ENCODE measurements around the gene RFPL4A. TPM values are rescaled to one million over a fixed set of nuclear protein-coding genes. Genes with fewer than 3 reads are reported as not detected.
"Not testable (repeated sequence)": the region's sequence is repeated elsewhere in the genome, so short reads cannot be mapped to it uniquely, and the experiment has no call there.

RFPL4A gene
- total RNA-seq = not detected in 3 replicates
- long read RNA-seq = 0 reads

DNA sequence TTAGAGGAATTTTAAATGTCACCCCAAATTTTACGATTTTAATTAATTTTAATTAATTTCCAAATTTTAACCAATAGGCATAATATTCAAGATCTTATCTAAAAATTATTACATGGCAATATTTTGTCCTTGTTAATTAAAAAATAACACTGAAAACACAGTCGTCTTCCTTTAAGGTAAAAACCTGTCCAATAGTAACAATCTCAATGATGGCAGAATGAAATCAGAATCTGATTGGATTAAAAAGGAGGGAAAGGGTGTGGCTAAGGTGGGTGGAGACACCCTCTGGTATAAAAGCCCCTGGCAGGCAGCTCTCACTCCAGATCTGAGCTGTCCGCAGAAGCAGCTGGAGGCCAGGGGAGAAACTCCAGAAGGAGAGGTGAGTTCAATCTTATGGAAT, at the start of gene RFPL4A:
RFPL4A (plus strand) TSS at position 301 of the 400 bp plus-strand sequence. CDS start 2,704 bp downstream, outside the sequence.
- H3K4me1 Mint-ChIP-seq (ENCODE audit: low read depth); H3K36me3 Mint-ChIP-seq (ENCODE audit: low read depth): not testable (repeated sequence)
- peaks cover 23% of the 10 kb centered on the region for H3K9me3 Mint-ChIP-seq (ENCODE audit: low read depth)

GRCh38 chr19:55711719-55712118, 47.2 kb upstream of the RFPL4A start:
- Mint-ChIP-seq H3K9me3 (ENCODE audit: low read depth) (peaks cover 15% of the 10 kb centered on the region), H3K27ac (ENCODE audit: unreplicated experiment) (no peak overlapping the region), H3K27me3 (ENCODE audit: low read depth) (no peaks in the 10 kb centered on the region), H3K4me3 (ENCODE audit: unreplicated experiment) (no peak overlapping the region), H3K36me3 (ENCODE audit: low read depth) (no peaks in the 10 kb centered on the region), H3K4me1 (ENCODE audit: low read depth) (no peaks in the 10 kb centered on the region)
- TF ChIP-seq, protein P1, sequence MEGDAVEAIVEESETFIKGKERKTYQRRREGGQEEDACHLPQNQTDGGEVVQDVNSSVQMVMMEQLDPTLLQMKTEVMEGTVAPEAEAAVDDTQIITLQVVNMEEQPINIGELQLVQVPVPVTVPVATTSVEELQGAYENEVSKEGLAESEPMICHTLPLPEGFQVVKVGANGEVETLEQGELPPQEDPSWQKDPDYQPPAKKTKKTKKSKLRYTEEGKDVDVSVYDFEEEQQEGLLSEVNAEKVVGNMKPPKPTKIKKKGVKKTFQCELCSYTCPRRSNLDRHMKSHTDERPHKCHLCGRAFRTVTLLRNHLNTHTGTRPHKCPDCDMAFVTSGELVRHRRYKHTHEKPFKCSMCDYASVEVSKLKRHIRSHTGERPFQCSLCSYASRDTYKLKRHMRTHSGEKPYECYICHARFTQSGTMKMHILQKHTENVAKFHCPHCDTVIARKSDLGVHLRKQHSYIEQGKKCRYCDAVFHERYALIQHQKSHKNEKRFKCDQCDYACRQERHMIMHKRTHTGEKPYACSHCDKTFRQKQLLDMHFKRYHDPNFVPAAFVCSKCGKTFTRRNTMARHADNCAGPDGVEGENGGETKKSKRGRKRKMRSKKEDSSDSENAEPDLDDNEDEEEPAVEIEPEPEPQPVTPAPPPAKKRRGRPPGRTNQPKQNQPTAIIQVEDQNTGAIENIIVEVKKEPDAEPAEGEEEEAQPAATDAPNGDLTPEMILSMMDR (IDR thresholded peaks at IDR 0.05) = no peak
- no peak for DNase-seq (ENCODE audit: low spot score)

More for the DNA sequence above, at the start of gene RFPL4A:
- not testable (repeated sequence) for H3K4me3 Mint-ChIP-seq (ENCODE audit: unreplicated experiment); DNase-seq (ENCODE audit: low spot score); H3K27ac Mint-ChIP-seq (ENCODE audit: unreplicated experiment); H3K27me3 Mint-ChIP-seq (ENCODE audit: low read depth)

GRCh38 chr19:55712804-55713631, 45.9 kb upstream of the RFPL4A start:
- Mint-ChIP-seq H3K4me1 (ENCODE audit: low read depth) (no peaks in the 10 kb centered on the region), H3K36me3 (ENCODE audit: low read depth) (no peaks in the 10 kb centered on the region), H3K9me3 (ENCODE audit: low read depth) (peaks cover 12% of the 10 kb centered on the region), H3K27me3 (ENCODE audit: low read depth) (peaks cover 2% of the 10 kb centered on the region), H3K27ac (ENCODE audit: unreplicated experiment) (no peak overlapping the region), H3K4me3 (ENCODE audit: unreplicated experiment) (no peak overlapping the region)
- TF ChIP-seq, protein P1 (IDR thresholded peaks at IDR 0.05) = no peak
- no peak for DNase-seq (ENCODE audit: low spot score)

- Mint-ChIP-seq H3K4me3 (ENCODE audit: unreplicated experiment) (no peak overlapping the region), H3K27me3 (ENCODE audit: low read depth) (peaks cover 4% of the 10 kb centered on the region), H3K36me3 (ENCODE audit: low read depth) (no peaks in the 10 kb centered on the region), H3K9me3 (ENCODE audit: low read depth) (peaks cover 23% of the 10 kb centered on the region), H3K4me1 (ENCODE audit: low read depth) (no peaks in the 10 kb centered on the region), H3K27ac (ENCODE audit: unreplicated experiment) (no peak overlapping the region)
- DNase-seq (ENCODE audit: low spot score) = no peak
- TF ChIP-seq, protein P1 (IDR thresholded peaks at IDR 0.05) = no peak
Measured at GRCh38 chr19:55716531-55716930, 42.4 kb upstream of the RFPL4A start.

- Mint-ChIP-seq H3K27ac (ENCODE audit: unreplicated experiment) (no peak overlapping the region), H3K9me3 (ENCODE audit: low read depth) (peaks cover 27% of the 10 kb centered on the region), H3K27me3 (ENCODE audit: low read depth) (peaks cover 4% of the 10 kb centered on the region), H3K36me3 (ENCODE audit: low read depth) (no peaks in the 10 kb centered on the region), H3K4me1 (ENCODE audit: low read depth) (no peaks in the 10 kb centered on the region), H3K4me3 (ENCODE audit: unreplicated experiment) (no peak overlapping the region)
- no peak for DNase-seq (ENCODE audit: low spot score)
- TF ChIP-seq, protein P1 (IDR thresholded peaks at IDR 0.05) = no peak
Measured at GRCh38 chr19:55717251-55717650, 41.6 kb upstream of the RFPL4A start.

GRCh38 chr19:55717879-55718711, 40.8 kb upstream of the RFPL4A start:
- H3K36me3 Mint-ChIP-seq (ENCODE audit: low read depth); H3K27ac Mint-ChIP-seq (ENCODE audit: unreplicated experiment); H3K27me3 Mint-ChIP-seq (ENCODE audit: low read depth); DNase-seq (ENCODE audit: low spot score); H3K4me3 Mint-ChIP-seq (ENCODE audit: unreplicated experiment); H3K4me1 Mint-ChIP-seq (ENCODE audit: low read depth): not testable (repeated sequence)
- peaks cover 26% of the 10 kb centered on the region for H3K9me3 Mint-ChIP-seq (ENCODE audit: low read depth)
